IPS-11a (cell line): ENCODE measurements around the gene ZNRF3.
"Not testable (repeated sequence)": the region's sequence is repeated elsewhere in the genome, so short reads cannot be mapped to it uniquely, and the experiment has no call there.

ENCODE experiments used
- H3K4me3 ChIP-seq: one replicate; pipeline ENCODE4 v1.5.1; 2013; ENCODE audit warnings: low read depth, low read length, control low read depth

The ZNRF3 gene

GRCh38 chr22:28929197-28929596 lies 45.8 kb downstream of the ZNRF3 start:
- H3K4me3 ChIP-seq: no peak overlapping the region

GRCh38 chr22:28930357-28931007 lies 47.1 kb downstream of the ZNRF3 start:
- H3K4me3 ChIP-seq: no peak overlapping the region

GRCh38 chr22:28931844-28932567 lies 48.6 kb downstream of the ZNRF3 start:
- no peak overlapping the region for H3K4me3 ChIP-seq

- H3K4me3 ChIP-seq: no peak overlapping the region
Measured at GRCh38 chr22:28933321-28933720, 49.9 kb downstream of the ZNRF3 start.

GRCh38 chr22:28934026-28934425 lies 50.7 kb downstream of the ZNRF3 start:
- H3K4me3 ChIP-seq: no peak overlapping the region

- no peak overlapping the region for H3K4me3 ChIP-seq
Measured at GRCh38 chr22:28935140-28935539, 51.8 kb downstream of the ZNRF3 start.

- H3K4me3 ChIP-seq: no peak overlapping the region
Measured at GRCh38 chr22:28935713-28936112, 52.3 kb downstream of the ZNRF3 start.

- H3K4me3 ChIP-seq: no peak overlapping the region
Measured at GRCh38 chr22:28936200-28936599, 52.8 kb downstream of the ZNRF3 start.

- no peak overlapping the region for H3K4me3 ChIP-seq
Measured at GRCh38 chr22:28937206-28938025, 54.0 kb downstream of the ZNRF3 start.

- no peak overlapping the region for H3K4me3 ChIP-seq
Measured at GRCh38 chr22:28938286-28938833, 55.0 kb downstream of the ZNRF3 start.

- no peak overlapping the region for H3K4me3 ChIP-seq
Measured at GRCh38 chr22:28939394-28939793, 56.0 kb downstream of the ZNRF3 start.

- H3K4me3 ChIP-seq: no peak overlapping the region
Measured at GRCh38 chr22:28939932-28940331, 56.6 kb downstream of the ZNRF3 start.

GRCh38 chr22:28940441-28940840 lies 57.1 kb downstream of the ZNRF3 start:
- H3K4me3 ChIP-seq: no peak overlapping the region

- no peak overlapping the region for H3K4me3 ChIP-seq
Measured at GRCh38 chr22:28942333-28942732, 59.0 kb downstream of the ZNRF3 start.

- no peak overlapping the region for H3K4me3 ChIP-seq
Measured at GRCh38 chr22:28942801-28943500, 59.6 kb downstream of the ZNRF3 start.

- H3K4me3 ChIP-seq: no peak overlapping the region
Measured at GRCh38 chr22:28943501-28943879, 60.1 kb downstream of the ZNRF3 start.

GRCh38 chr22:28947125-28947524 lies 63.8 kb downstream of the ZNRF3 start:
- H3K4me3 ChIP-seq: no peak overlapping the region

GRCh38 chr22:28948424-28948823 lies 65.1 kb downstream of the ZNRF3 start:
- H3K4me3 ChIP-seq: no peak overlapping the region

- not testable (repeated sequence) for H3K4me3 ChIP-seq
Measured at GRCh38 chr22:28948860-28949551, 65.6 kb downstream of the ZNRF3 start.

GRCh38 chr22:28949788-28950187 lies 66.4 kb downstream of the ZNRF3 start:
- H3K4me3 ChIP-seq: no peak overlapping the region
